ENCODE results near the gene CMYA5.

DNA sequence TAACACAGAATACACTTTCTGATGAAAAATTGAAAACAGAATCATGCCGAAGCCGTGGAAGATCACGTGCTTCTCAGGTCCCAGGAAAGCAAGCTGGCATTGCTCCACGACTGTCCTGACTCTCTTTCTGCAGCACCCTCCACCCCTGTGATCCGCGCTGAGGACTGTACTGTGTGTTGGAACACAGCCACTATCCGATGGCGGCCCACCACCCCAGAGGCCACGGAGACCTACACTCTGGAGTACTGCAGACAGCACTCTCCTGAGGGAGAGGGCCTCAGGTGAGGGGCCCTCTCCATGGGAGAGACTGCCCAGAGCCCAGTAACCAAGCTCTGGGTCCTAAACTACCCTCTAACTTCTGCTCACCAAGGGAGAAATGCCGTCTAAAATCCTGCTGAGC is 73.3 kb downstream of the CMYA5 start:
- no peak for TF ChIP-seq ZNF274 (IDR thresholded peaks at IDR 0.05; ENCODE audit: low read depth, low read length)
- TF ChIP-seq YY1 (IDR thresholded peaks at IDR 0.05; ENCODE audit: insufficient read depth, insufficient read length), result no peak

All from NT2/D1 (cell line).